Measurements from ENCODE around the gene ABHD6. TPM values are rescaled to one million over a fixed set of nuclear protein-coding genes. Genes with fewer than 3 reads are reported as not detected.

Gene ABHD6
- total RNA-seq, 1 experiment from 2014 or later = 12.7 TPM

DNA sequence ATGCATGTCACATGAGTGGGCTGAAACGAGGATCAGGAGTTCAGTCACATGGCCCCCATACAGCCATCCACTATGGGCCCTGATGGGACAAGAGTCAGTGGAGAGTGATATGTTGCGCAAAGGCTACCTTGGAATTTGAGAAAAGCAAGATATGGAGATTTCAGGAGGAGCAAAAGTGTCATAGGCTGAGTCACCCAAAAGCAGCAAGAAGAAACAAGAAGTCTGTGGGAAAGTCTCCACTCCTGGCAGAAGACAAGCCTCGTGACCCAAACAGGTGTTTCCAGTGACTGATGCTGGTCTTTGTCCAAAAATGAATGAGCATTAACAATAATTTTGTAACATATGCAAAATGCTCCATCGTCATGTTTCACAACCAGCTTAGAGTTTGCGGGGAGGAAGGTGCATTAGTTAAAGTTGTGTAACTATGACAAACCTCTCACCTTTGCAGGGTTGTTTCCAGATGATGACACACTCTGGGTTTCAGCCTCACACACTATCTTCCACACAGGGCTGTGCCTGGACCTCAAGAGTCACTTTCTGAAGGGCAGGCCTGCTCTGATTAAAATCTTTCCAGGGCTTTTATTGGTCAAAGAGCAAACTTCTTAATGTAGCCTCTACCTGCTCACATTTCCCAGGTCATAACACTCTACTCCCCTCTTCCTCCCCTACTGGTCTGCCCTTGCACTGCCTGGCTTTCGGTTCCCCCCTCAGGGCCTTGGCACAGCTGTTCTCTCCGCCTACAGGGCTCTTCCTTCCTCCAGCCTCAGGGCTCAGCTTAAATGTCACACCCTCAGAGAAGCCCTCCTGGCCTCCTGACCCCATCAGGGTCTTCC, 22.9 kb upstream of the ABHD6 start:
- no peak for TF ChIP-seq EZH2phosphoT487 (IDR thresholded peaks at IDR 0.05; ENCODE audit: borderline replicate concordance)
- no peak for TF ChIP-seq POLR2AphosphoS5 (IDR thresholded peaks at IDR 0.05; ENCODE audit: low read depth, low read length)
- no peak for TF ChIP-seq ZFX (IDR thresholded peaks at IDR 0.05)
- no peak for TF ChIP-seq EGR1 (IDR thresholded peaks at IDR 0.05; ENCODE audit: low read depth)
- TF ChIP-seq YY1 (IDR thresholded peaks at IDR 0.05; ENCODE audit: extremely low read depth, insufficient replicate concordance, low read depth, low read length) = no peak
- TF ChIP-seq CBX3 (IDR thresholded peaks at IDR 0.05; ENCODE audit: low read depth) = no peak
- peak; percentile 86 for TF ChIP-seq CEBPB (IDR thresholded peaks at IDR 0.05; ENCODE audit: low read depth)
- TF ChIP-seq, protein P1, sequence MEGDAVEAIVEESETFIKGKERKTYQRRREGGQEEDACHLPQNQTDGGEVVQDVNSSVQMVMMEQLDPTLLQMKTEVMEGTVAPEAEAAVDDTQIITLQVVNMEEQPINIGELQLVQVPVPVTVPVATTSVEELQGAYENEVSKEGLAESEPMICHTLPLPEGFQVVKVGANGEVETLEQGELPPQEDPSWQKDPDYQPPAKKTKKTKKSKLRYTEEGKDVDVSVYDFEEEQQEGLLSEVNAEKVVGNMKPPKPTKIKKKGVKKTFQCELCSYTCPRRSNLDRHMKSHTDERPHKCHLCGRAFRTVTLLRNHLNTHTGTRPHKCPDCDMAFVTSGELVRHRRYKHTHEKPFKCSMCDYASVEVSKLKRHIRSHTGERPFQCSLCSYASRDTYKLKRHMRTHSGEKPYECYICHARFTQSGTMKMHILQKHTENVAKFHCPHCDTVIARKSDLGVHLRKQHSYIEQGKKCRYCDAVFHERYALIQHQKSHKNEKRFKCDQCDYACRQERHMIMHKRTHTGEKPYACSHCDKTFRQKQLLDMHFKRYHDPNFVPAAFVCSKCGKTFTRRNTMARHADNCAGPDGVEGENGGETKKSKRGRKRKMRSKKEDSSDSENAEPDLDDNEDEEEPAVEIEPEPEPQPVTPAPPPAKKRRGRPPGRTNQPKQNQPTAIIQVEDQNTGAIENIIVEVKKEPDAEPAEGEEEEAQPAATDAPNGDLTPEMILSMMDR (IDR thresholded peaks at IDR 0.05 in 2 of 3, conservative IDR thresholded peaks at IDR 0.05 in 1 of 3; ENCODE audit: borderline replicate concordance in 1 of 3, insufficient read depth in 1 of 3, low read depth in 2 of 3, low read length in 2 of 3) = peak in 2 of 3 experiments; percentile 26 to 30; a peak in 1 of 6 replicates
- TF ChIP-seq, protein P2, sequence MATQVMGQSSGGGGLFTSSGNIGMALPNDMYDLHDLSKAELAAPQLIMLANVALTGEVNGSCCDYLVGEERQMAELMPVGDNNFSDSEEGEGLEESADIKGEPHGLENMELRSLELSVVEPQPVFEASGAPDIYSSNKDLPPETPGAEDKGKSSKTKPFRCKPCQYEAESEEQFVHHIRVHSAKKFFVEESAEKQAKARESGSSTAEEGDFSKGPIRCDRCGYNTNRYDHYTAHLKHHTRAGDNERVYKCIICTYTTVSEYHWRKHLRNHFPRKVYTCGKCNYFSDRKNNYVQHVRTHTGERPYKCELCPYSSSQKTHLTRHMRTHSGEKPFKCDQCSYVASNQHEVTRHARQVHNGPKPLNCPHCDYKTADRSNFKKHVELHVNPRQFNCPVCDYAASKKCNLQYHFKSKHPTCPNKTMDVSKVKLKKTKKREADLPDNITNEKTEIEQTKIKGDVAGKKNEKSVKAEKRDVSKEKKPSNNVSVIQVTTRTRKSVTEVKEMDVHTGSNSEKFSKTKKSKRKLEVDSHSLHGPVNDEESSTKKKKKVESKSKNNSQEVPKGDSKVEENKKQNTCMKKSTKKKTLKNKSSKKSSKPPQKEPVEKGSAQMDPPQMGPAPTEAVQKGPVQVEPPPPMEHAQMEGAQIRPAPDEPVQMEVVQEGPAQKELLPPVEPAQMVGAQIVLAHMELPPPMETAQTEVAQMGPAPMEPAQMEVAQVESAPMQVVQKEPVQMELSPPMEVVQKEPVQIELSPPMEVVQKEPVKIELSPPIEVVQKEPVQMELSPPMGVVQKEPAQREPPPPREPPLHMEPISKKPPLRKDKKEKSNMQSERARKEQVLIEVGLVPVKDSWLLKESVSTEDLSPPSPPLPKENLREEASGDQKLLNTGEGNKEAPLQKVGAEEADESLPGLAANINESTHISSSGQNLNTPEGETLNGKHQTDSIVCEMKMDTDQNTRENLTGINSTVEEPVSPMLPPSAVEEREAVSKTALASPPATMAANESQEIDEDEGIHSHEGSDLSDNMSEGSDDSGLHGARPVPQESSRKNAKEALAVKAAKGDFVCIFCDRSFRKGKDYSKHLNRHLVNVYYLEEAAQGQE (IDR thresholded peaks at IDR 0.05; ENCODE audit: low read depth) = no peak
- TF ChIP-seq TCF7L2 (IDR thresholded peaks at IDR 0.05; ENCODE audit: borderline replicate concordance, extremely low read depth, insufficient read depth, insufficient read length) = no peak
- TF ChIP-seq SRF (IDR thresholded peaks at IDR 0.05; ENCODE audit: low read depth) = no peak
- TF ChIP-seq POLR2A (IDR thresholded peaks at IDR 0.05; ENCODE audit: borderline replicate concordance, extremely low read depth, insufficient read depth, insufficient read length) = no peak
- peak; percentile 34; the same call in 1 of the 2 replicates for TF ChIP-seq FOSL1 (IDR thresholded peaks at IDR 0.05; ENCODE audit: low read depth)
- 0 out of 2 replicates have a peak, but pooled peaks have one; percentile 9 for TF ChIP-seq JUND (IDR thresholded peaks at IDR 0.05)
- no peak for TF ChIP-seq RAD21 (IDR thresholded peaks at IDR 0.05; ENCODE audit: low read depth)
- no peaks in the 10 kb centered on the region for H3K36me3 ChIP-seq (ENCODE audit: control insufficient read depth in 1 of 2, insufficient read depth in 2 of 2, low read length in 2 of 2)
- ChIA-PET RAD21 (ENCODE audit: low non-redundant PET in 1 of 2, low total read pairs in 2 of 2, uncharacterized antibody in 2 of 2, unreplicated experiment in 2 of 2) (no interaction called here), CTCF (no interaction called here), POLR2A (interaction anchor here (0.7 kb wide), 1 partner anchor 972 kb away, joined by 3 read pairs; no protein-coding TSS in a partner anchor)
- H2AFZ ChIP-seq (ENCODE audit: low read depth, low read length, poor library complexity, severe bottlenecking) = peak overlapping the region; percentile 3
- no peak overlapping the region for H3K4me3 ChIP-seq (replicated peaks in 1 of 2; ENCODE audit: low read depth in 1 of 2, low read length in 2 of 2)
- no peak overlapping the region for H3K27ac ChIP-seq (ENCODE audit: low read depth, low read length)
- no peaks in the 10 kb centered on the region for H4K20me1 ChIP-seq (ENCODE audit: insufficient read depth)
- ATAC-seq = peak; percentile 22; the same call in 1 of the 2 replicates
- no peak for DNase-seq (ENCODE audit: low read depth, low spot score)
- no peak overlapping the region for H3K9ac ChIP-seq (ENCODE audit: low read length)
- BruUV-seq (replicated peaks) = no TSS peak
- no peaks in the 10 kb centered on the region for H3K79me2 ChIP-seq (ENCODE audit: insufficient read depth, low read length)
- no peaks in the 10 kb centered on the region for H3K27me3 ChIP-seq (ENCODE audit: insufficient read depth, low read length)
- H3K9me2 ChIP-seq (ENCODE audit: insufficient read depth) = no peaks in the 10 kb centered on the region
- no peaks in the 10 kb centered on the region for H3K9me3 ChIP-seq (ENCODE audit: control insufficient read depth in 1 of 2, insufficient read depth in 1 of 2, low read depth in 1 of 2, low read length in 2 of 2)
- intact Hi-C loops (cut with micrococcal nuclease) = no loop called here
- H3K4me1 ChIP-seq (ENCODE audit: control insufficient read depth in 1 of 2, insufficient read depth in 2 of 2, low read length in 2 of 2) = peaks cover 18 to 29% of the 10 kb centered on the region in 2 experiments
- H3K4me2 ChIP-seq (ENCODE audit: low read length) = no peak overlapping the region
